NT2/D1 (cell line): ENCODE data around the gene ZNF441.

Source experiments
- DNase-seq: peaks from one replicate; pipeline ENCODE4 v3.0.0-alpha.2; 2011; ENCODE audit warnings: low read depth, low spot score
- H3K27me3 ChIP-seq: 2 replicates; pipeline ENCODE4 v1.6.0; 2011; ENCODE audit warnings: mild to moderate bottlenecking; ENCODE audit not compliant: insufficient read length, insufficient read depth
- H3K36me3 ChIP-seq: 2 replicates; pipeline ENCODE4 v1.6.1; 2011; ENCODE audit warnings: mild to moderate bottlenecking, low read length, mixed read lengths; ENCODE audit not compliant: insufficient read depth, insufficient read length
- H3K4me1 ChIP-seq: 2 replicates; pipeline ENCODE4 v1.5.1; 2011; ENCODE audit not compliant: insufficient read depth, insufficient read length
- H3K4me3 ChIP-seq: 2 replicates; pipeline ENCODE4 v1.5.1; 2011; ENCODE audit warnings: low read depth; ENCODE audit not compliant: insufficient read length
- H3K9ac ChIP-seq: 2 replicates; pipeline ENCODE4 v1.6.0; 2011; ENCODE audit warnings: low read depth; ENCODE audit not compliant: insufficient read length
- H3K9me3 ChIP-seq: 2 replicates; pipeline ENCODE4 v1.5.1; 2011; ENCODE audit warnings: mild to moderate bottlenecking, low read length; ENCODE audit not compliant: insufficient read depth
- SUZ12 ChIP-seq: IDR thresholded peaks from 2 replicates; pipeline ENCODE4 v1.6.1; 2011; ENCODE audit not compliant: insufficient read length, insufficient read depth; ENCODE audit errors: extremely low read depth
- YY1 ChIP-seq: IDR thresholded peaks from 2 replicates; pipeline ENCODE4 v1.6.1; 2011; ENCODE audit not compliant: insufficient read length, insufficient read depth
- ZNF274 ChIP-seq: IDR thresholded peaks from 2 replicates; pipeline ENCODE4 v1.6.1; 2011; ENCODE audit warnings: mild to moderate bottlenecking, low read depth, low read length

The ZNF441 gene

DNA sequence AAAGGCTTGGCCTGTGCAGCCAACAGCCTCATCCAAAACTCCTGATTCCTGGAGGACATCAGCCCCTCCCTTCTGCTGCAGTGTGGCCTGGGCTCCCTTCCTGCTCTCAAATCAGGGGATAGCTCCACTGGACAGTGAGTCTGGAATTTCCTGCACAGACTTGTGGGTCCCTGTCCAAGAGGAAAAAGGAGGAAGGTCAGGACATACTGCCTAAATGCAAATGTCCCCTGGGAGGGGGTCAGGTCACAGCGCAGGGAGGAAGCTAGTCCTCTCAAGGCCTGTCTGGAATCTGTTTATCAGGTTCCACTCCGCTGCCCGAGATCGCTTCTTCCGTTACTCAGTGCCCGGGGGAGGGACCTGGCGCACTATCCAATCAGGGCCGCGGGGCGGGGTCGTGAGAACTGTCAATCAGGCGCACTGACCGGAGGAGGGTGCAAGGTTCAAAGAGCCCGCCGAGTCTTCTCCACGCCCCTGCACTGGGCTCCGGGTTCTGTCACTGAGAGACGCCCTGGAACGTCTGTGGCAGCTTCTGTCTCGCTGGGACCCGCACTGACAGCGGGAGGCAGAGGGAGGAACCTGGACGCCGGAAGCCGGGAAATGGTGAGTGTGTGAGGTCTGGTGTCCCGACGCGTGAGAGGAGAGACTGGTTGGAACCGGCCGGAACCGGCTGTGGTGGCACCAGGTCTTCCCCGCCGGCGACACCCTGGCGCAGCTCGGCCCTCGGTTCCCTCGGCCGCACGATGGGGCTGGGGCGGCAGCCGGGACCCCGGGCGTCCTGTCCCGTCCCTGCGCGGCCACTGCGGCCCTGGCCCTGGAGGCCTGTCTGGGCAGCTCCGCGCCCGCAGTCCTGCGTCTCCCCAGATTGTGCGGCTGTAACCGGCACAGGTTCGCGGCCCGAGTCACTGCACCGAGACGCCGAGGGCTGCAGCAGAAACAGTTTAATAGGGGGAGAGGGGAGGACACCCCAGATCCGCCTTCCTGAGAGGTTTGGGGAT lies at the start of gene ZNF441:
ZNF441 (plus strand) TSS at position 404 of the 995 bp plus-strand sequence; CDS start at position 598, 194 bp downstream.
- Histone ChIP-seq H3K4me3 (peak within 1 kb of the TSS; percentile 84), H3K27me3 (peaks cover 19% of the 10 kb centered on the region), H3K36me3 (no peaks in the 10 kb centered on the region), H3K9me3 (peaks cover 17% of the 10 kb centered on the region; the same call in 1 of the 2 replicates), H3K9ac (peak within 1 kb of the TSS; percentile 75), H3K4me1 (peaks cover 4% of the 10 kb centered on the region)
- DNase-seq, result peak; percentile 94
- TF ChIP-seq YY1 (no peak), SUZ12 (no peak), ZNF274 (no peak)

DNA sequence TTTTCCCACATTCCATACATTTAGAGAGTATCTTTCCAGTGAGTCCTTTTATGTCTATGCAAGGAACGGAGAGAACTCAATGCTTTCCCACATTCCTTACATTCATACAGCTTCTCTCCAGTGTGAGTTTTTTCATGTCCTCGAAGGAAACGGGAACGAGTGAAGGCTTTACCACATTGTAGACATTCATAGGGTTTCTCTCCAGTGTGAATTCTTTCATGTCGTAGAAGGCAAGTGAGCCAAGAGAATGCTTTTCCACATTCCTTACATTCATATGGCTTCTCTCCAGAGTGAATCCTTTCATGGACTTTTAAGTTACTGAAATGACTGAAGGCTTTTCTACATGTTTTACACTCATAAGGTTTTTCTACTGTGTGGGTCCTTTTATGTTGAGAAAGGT lies 45.1 kb upstream of the ZNF441 start:
- Histone ChIP-seq H3K4me3 (no peak overlapping the region), H3K4me1 (no peaks in the 10 kb centered on the region), H3K9ac (no peak overlapping the region), H3K27me3 (no peaks in the 10 kb centered on the region), H3K36me3 (peaks cover 59% of the 10 kb centered on the region), H3K9me3 (peaks cover 59% of the 10 kb centered on the region)
- DNase-seq, result no peak
- no peak for TF ChIP-seq YY1
- TF ChIP-seq SUZ12, result no peak
- TF ChIP-seq ZNF274, result no peak

DNA sequence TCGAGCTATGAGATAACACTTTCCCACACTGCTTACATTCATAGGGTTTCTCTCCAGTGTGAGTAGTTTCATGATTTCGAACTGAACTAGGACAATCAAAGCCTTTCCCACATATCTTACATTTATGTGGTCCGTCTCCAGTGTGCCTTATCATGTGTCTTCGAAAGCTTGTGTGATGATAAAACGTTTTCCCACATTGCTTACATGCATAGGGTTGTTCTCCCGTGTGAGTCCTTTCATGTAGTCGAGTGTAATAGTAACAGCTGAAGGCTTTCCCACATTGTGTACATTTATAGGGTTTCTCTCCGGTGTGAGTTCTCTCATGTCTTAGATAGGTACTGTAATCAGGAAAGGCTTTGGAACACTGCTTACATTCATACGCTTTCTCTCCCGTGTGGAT lies 44.4 kb upstream of the ZNF441 start:
- TF ChIP-seq SUZ12 (no peak), YY1 (no peak), ZNF274 (no peak; the same call in none of the 2 replicates)
- H3K9ac ChIP-seq, result no peak overlapping the region
- H3K9me3 ChIP-seq, result peaks cover 59% of the 10 kb centered on the region
- DNase-seq, result no peak
- peaks cover 63% of the 10 kb centered on the region for H3K36me3 ChIP-seq
- H3K27me3 ChIP-seq, result no peaks in the 10 kb centered on the region
- H3K4me1 ChIP-seq, result no peaks in the 10 kb centered on the region
- no peak overlapping the region for H3K4me3 ChIP-seq

DNA sequence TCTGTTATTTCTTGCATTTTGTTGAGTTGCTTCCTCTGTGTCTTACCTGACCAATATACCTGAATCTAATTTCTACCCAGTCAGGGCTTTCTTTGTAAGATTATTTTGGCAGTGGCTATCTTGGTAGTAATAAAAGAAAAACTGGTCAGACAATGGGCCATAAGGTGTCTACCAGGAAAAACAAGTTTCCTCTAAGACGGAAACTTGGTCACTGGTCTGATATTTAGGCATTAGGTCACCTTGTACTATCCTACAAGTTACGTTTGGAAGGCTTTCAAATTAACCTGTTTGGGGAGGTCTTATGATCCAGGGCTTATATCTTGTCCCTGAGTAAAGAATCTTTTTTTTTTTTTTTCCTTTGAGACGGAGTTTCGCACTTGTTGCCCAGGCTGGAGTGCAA lies 37.2 kb upstream of the ZNF441 start:
- Histone ChIP-seq H3K36me3 (peaks cover 36% of the 10 kb centered on the region), H3K9ac (no peak overlapping the region), H3K4me1 (no peaks in the 10 kb centered on the region), H3K27me3 (no peaks in the 10 kb centered on the region), H3K9me3 (peaks cover 13% of the 10 kb centered on the region), H3K4me3 (no peak overlapping the region)
- no peak for TF ChIP-seq YY1
- TF ChIP-seq SUZ12, result no peak
- no peak for TF ChIP-seq ZNF274
- DNase-seq, result no peak

DNA sequence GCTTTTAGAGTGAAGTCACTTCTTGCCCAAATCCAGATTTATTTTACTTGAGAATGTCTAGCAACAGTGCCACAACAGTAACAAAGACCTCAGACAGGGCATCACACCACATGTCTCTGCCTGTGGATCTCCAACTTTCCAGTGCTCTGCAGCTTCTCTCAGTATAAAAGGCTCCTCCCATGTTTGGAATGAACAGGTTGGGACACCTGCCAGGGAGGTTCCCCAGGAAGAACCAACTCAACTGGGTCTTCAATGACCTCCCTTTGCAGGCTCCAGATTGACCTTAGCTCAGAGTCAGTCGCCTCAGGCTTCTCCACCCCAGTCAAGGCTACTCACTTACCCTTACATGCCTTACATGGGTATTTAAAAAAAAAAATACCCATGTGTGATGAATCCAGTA lies 31.4 kb upstream of the ZNF441 start:
- no peak overlapping the region for H3K9ac ChIP-seq
- H3K9me3 ChIP-seq, result no peaks in the 10 kb centered on the region
- H3K4me1 ChIP-seq, result no peaks in the 10 kb centered on the region
- DNase-seq, result no peak
- peaks cover 17% of the 10 kb centered on the region for H3K36me3 ChIP-seq
- H3K4me3 ChIP-seq, result no peak overlapping the region
- H3K27me3 ChIP-seq, result no peaks in the 10 kb centered on the region
- TF ChIP-seq SUZ12 (no peak), YY1 (no peak), ZNF274 (no peak)

DNA sequence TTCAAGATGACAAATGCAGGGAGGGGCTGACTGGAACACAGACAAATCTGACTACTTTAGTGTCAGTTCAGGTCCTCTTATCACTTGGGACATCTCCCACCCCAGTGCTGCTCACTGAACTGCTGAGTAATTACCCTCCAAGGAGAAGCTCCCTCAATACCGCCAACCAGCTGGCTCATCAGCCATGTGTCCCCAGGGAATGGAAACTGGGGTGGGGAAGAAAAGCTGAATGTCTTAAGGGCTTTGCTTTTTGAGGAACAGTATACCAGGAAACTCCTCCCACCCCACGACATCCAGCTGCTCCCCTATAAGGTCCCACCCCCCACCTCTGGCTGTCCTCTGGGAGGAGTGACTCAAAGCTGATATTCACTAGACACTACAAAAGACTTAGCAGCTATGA lies 30.1 kb upstream of the ZNF441 start:
- no peak overlapping the region for H3K4me3 ChIP-seq
- no peak for DNase-seq
- H3K9me3 ChIP-seq, result no peaks in the 10 kb centered on the region
- H3K4me1 ChIP-seq, result no peaks in the 10 kb centered on the region
- H3K27me3 ChIP-seq, result no peaks in the 10 kb centered on the region
- TF ChIP-seq ZNF274 (no peak), YY1 (no peak), SUZ12 (no peak)
- H3K9ac ChIP-seq, result no peak overlapping the region
- H3K36me3 ChIP-seq, result peaks cover 9% of the 10 kb centered on the region

DNA sequence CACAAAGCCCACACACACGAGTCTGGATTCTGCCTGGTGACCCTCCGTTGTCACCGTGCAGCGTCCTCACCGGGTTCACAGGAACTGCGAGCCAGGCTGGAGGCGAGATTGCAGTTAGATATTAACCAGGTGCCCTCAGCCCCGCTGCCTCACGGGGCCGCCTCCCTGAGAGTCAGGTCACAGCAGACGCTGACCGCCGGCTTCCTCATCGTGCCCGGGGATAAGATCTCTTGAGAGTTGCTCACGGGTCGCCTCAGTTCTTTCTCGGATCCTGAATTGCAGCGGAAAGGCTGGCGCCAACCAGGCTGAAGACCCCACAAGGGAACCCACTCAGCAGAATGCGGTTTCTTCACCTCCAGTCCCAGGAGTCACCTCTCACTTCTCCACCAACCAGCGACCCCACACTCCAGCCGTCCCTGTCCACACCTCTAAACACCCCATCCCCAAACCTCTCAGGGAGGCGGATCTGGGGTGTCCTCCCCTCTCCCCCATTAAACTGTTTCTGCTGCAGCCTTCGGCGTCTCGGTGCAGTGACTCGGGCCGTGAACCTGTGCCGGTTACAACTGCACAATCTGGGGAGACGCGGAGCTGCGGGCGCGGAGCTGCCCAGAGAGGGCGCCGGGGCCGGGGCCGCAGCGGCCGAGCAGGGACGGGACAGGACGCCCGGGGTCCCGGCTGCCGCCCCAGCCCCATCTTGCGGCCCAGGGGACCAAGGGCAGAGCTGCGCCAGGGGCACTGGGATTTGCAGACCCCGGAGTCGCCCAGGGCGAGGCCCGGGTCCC lies 28.6 kb upstream of the ZNF441 start:
- Histone ChIP-seq H3K4me3 (peak overlapping the region; percentile 86), H3K27me3 (peaks cover 3% of the 10 kb centered on the region), H3K9ac (peak overlapping the region; percentile 95), H3K36me3 (peaks cover 9% of the 10 kb centered on the region), H3K4me1 (no peaks in the 10 kb centered on the region), H3K9me3 (no peaks in the 10 kb centered on the region)
- no peak for TF ChIP-seq YY1
- no peak for TF ChIP-seq SUZ12
- no peak for TF ChIP-seq ZNF274
- no peak for DNase-seq
